GM23338 (cell line): ENCODE results near the gene ZBTB7C. TPM values are rescaled to one million over a fixed set of nuclear protein-coding genes. Genes with fewer than 3 reads are reported as not detected.
A peak's percentile ranks its signal among the peaks of the same experiment; 100 is the strongest.

Source experiments
- ATAC-seq: fragments of 200-7000 bp; cut with Tn5 transposase; 3 replicates; pipeline ENCODE4 v1.9.1; 2020
- DNase-seq: peaks from one replicate; pipeline ENCODE4 v3.0.0-alpha.2; 2015; ENCODE audit warnings: low spot score
- H2AFZ ChIP-seq: fragments of 200-600 bp; sonication (generic); 2 replicates; pipeline ENCODE4 v1.8.0; 2016; ENCODE audit warnings: antibody characterized with exemption, mild to moderate bottlenecking, moderate library complexity
- H3F3A ChIP-seq: fragments of 200-600 bp; sonication (generic); replicated peaks from 2 replicates; pipeline ENCODE4 v1.8.0; 2017; ENCODE audit warnings: antibody characterized with exemption, mixed run types, low read depth
- H3K27ac ChIP-seq: fragments of 200-600 bp; sonication (generic); 2 replicates; pipeline ENCODE4 v1.6.1; 2016; ENCODE audit warnings: low read depth
- H3K27me3 ChIP-seq: fragments of 200-600 bp; sonication (generic); 2 replicates; pipeline ENCODE4 v1.8.0; 2016; ENCODE audit warnings: mild to moderate bottlenecking, mixed run types, moderate library complexity; ENCODE audit not compliant: insufficient read depth
- H3K36me3 ChIP-seq: fragments of 200-600 bp; sonication (generic); 2 replicates; pipeline ENCODE4 v1.8.0; 2016; ENCODE audit warnings: mild to moderate bottlenecking; ENCODE audit not compliant: insufficient read depth
- H3K4me1 ChIP-seq: fragments of 200-600 bp; sonication (generic); 2 replicates; pipeline ENCODE4 v1.8.0; 2016; ENCODE audit warnings: mild to moderate bottlenecking, moderate library complexity; ENCODE audit not compliant: insufficient read depth
- H3K4me2 ChIP-seq: fragments of 200-600 bp; sonication (generic); 2 replicates; pipeline ENCODE4 v1.7.1; 2017; ENCODE audit warnings: mixed run types
- H3K4me3 ChIP-seq: fragments of 200-600 bp; sonication (generic); 2 replicates; pipeline ENCODE4 v1.6.1; 2016; ENCODE audit warnings: mixed run types
- H3K79me2 ChIP-seq: fragments of 200-600 bp; sonication (generic); replicated peaks from 2 replicates; pipeline ENCODE4 v1.8.0; 2017; ENCODE audit warnings: mild to moderate bottlenecking; ENCODE audit not compliant: insufficient read depth
- H3K9me2 ChIP-seq: fragments of 200-600 bp; sonication (generic); 2 replicates; pipeline ENCODE4 v1.8.0; 2017; ENCODE audit not compliant: insufficient read depth
- H4K20me1 ChIP-seq: fragments of 200-600 bp; sonication (generic); replicated peaks from 2 replicates; pipeline ENCODE4 v1.8.0; 2017; ENCODE audit warnings: mild to moderate bottlenecking; ENCODE audit not compliant: insufficient read depth
- H3K27ac Mint-ChIP-seq: 2 replicates; pipeline ENCODE4 v1.8.0; 2020; ENCODE audit warnings: inconsistent platforms, mild to moderate bottlenecking, moderate library complexity, mixed read lengths
- H3K27me3 Mint-ChIP-seq: 3 replicates; pipeline ENCODE4 v1.8.0; 2022; ENCODE audit warnings: low read depth, mild to moderate bottlenecking, moderate library complexity, mixed read lengths, inconsistent platforms; ENCODE audit not compliant: insufficient read depth, poor library complexity
- H3K36me3 Mint-ChIP-seq: 3 replicates; pipeline ENCODE4 v1.8.0; 2021; ENCODE audit warnings: low read depth, mild to moderate bottlenecking, inconsistent platforms, moderate library complexity, mixed read lengths
- H3K4me1 Mint-ChIP-seq: 3 replicates; pipeline ENCODE4 v1.8.0; 2020; ENCODE audit warnings: mild to moderate bottlenecking, inconsistent platforms, mixed read lengths
- H3K4me3 Mint-ChIP-seq: 3 replicates; pipeline ENCODE4 v1.8.0; 2021; ENCODE audit warnings: moderate library complexity, mild to moderate bottlenecking, inconsistent platforms, mixed read lengths
- H3K9me3 Mint-ChIP-seq: 3 replicates; pipeline ENCODE4 v1.8.0; 2020; ENCODE audit warnings: moderate library complexity, mild to moderate bottlenecking, inconsistent platforms, mixed read lengths
- CTCF ChIP-seq, 2 experiments: fragments of 200-600 bp in 1 of 2; sonication (generic) in 1 of 2; conservative IDR thresholded peaks; 2 replicates each; pipeline versions ENCODE4 v1.5.1 to v1.6.1; 2016 to 2017; ENCODE audit warnings: antibody characterized with exemption in 2 of 2, low read depth in 2 of 2, mild to moderate bottlenecking in 2 of 2, moderate library complexity in 1 of 2
- EZH2phosphoT487 ChIP-seq: fragments of 200-600 bp; sonication (generic); IDR thresholded peaks from one replicate; pipeline ENCODE4 v1.8.1; 2018; ENCODE audit warnings: antibody characterized with exemption; ENCODE audit not compliant: unreplicated experiment
- JUNB ChIP-seq: IDR thresholded peaks from one replicate; pipeline ENCODE4 v1.6.1; 2016; ENCODE audit warnings: antibody characterized with exemption; ENCODE audit not compliant: unreplicated experiment
- REST ChIP-seq: IDR thresholded peaks from one replicate; pipeline ENCODE4 v1.6.1; 2018; ENCODE audit warnings: antibody characterized with exemption; ENCODE audit not compliant: unreplicated experiment
- ZNF114 ChIP-seq: fragments of 250-450 bp; sonication (Bioruptor Pico); IDR thresholded peaks from 2 replicates; pipeline ENCODE4 v1.5.0; 2020; ENCODE audit warnings: mild to moderate bottlenecking, moderate library complexity
- ZNF331 ChIP-seq: fragments of 250-450 bp; sonication (Bioruptor Pico); IDR thresholded peaks from 2 replicates; pipeline ENCODE4 v1.5.0; 2020; ENCODE audit warnings: low read depth, mild to moderate bottlenecking, moderate library complexity
- ZNF462 ChIP-seq: fragments of 250-450 bp; sonication (Bioruptor Pico); IDR thresholded peaks from 2 replicates; pipeline ENCODE4 v1.5.0; 2020; ENCODE audit warnings: mild to moderate bottlenecking, moderate library complexity
- polyA plus RNA-seq: library from polyadenylated mRNA; unstranded; fragments of >200 nt; fragmentation: Nextera tagmentation; extraction: Ambion mirVana; gene quantifications from 2 replicates; pipeline ENCODE4 v1.2.1, GENCODE V29; 2016
- total RNA-seq: library from RNA; depleted of rRNA; stranded (reverse); fragments of >200 nt; shearing (Covaris generic); gene quantifications from 2 replicates; pipeline ENCODE4 v1.2.3, GENCODE V29; 2014

Gene ZBTB7C
- total and polyA plus RNA-seq, 2 experiments from 2014 or later = 0.03 to 0.14 TPM

- TF ChIP-seq ZNF462 (CRISPR knock-in tag) (no peak), ZNF331 (CRISPR knock-in tag) (no peak)
- no peak overlapping the region for H3K4me3 ChIP-seq
- no peak overlapping the region for H3K27ac Mint-ChIP-seq
- no peaks in the 10 kb centered on the region for H3K36me3 ChIP-seq
- no peaks in the 10 kb centered on the region for H3K9me2 ChIP-seq
- H3K27me3 ChIP-seq = no peaks in the 10 kb centered on the region
- H3K9me3 Mint-ChIP-seq = no peaks in the 10 kb centered on the region
- H3K4me1 Mint-ChIP-seq = peaks cover 6% of the 10 kb centered on the region; the same call in 2 of the 3 replicates
- H3F3A ChIP-seq = no peaks in the 10 kb centered on the region
- H3K79me2 ChIP-seq = no peaks in the 10 kb centered on the region
- peaks cover 9% of the 10 kb centered on the region for H3K27me3 Mint-ChIP-seq
- H3K36me3 Mint-ChIP-seq = no peaks in the 10 kb centered on the region
- H3K27ac ChIP-seq = no peak overlapping the region
- no peak overlapping the region for H2AFZ ChIP-seq
- no peak for DNase-seq
- H3K4me3 Mint-ChIP-seq = no peak overlapping the region
- ATAC-seq = no peak
- no peak overlapping the region for H3K4me2 ChIP-seq
- no peaks in the 10 kb centered on the region for H3K4me1 ChIP-seq
- H4K20me1 ChIP-seq = no peaks in the 10 kb centered on the region
Measured at GRCh38 chr18:48032876-48033789, 376.1 kb downstream of the ZBTB7C start.

GRCh38 chr18:48031641-48032040 lies 377.5 kb downstream of the ZBTB7C start:
- no peaks in the 10 kb centered on the region for H3K27me3 ChIP-seq
- H3K4me1 Mint-ChIP-seq = peaks cover 15% of the 10 kb centered on the region
- peaks cover 11% of the 10 kb centered on the region for H3K4me1 ChIP-seq
- no peaks in the 10 kb centered on the region for H3K9me3 Mint-ChIP-seq
- DNase-seq (no peak), ATAC-seq (no peak)
- no peak overlapping the region for H3K4me3 ChIP-seq
- H3K27ac Mint-ChIP-seq = no peak overlapping the region
- no peaks in the 10 kb centered on the region for H4K20me1 ChIP-seq
- H3K36me3 Mint-ChIP-seq = no peaks in the 10 kb centered on the region
- no peak overlapping the region for H3K4me3 Mint-ChIP-seq
- H3K4me2 ChIP-seq = no peak overlapping the region
- H3K79me2 ChIP-seq = no peaks in the 10 kb centered on the region
- no peaks in the 10 kb centered on the region for H3F3A ChIP-seq
- H2AFZ ChIP-seq = peak overlapping the region; percentile 11; the same call in 1 of the 2 replicates
- H3K27ac ChIP-seq = no peak overlapping the region
- no peaks in the 10 kb centered on the region for H3K9me2 ChIP-seq
- H3K27me3 Mint-ChIP-seq = peaks cover 6% of the 10 kb centered on the region
- H3K36me3 ChIP-seq = no peaks in the 10 kb centered on the region
- TF ChIP-seq CTCF (conservative IDR thresholded peaks at IDR 0.05; ENCODE audit: low read depth in 2 of 2) (no peak), JUNB (no peak), ZNF114 (no peak), REST (no peak), EZH2phosphoT487 (no peak)
